GM12891 (cell line): Measurements from ENCODE around the gene FGF11.

Experiments used
- POLR2A ChIP-seq: IDR thresholded peaks from 2 replicates; pipeline ENCODE4 v1.6.1; 2011; ENCODE audit warnings: low read depth, low read length, control low read depth
- POLR2AphosphoS5 ChIP-seq: IDR thresholded peaks from 2 replicates; pipeline ENCODE4 v1.6.1; 2011; ENCODE audit warnings: low read depth, low read length, control low read depth
- POU2F2 ChIP-seq: IDR thresholded peaks from 2 replicates; pipeline ENCODE4 v1.6.1; 2011; ENCODE audit warnings: low read depth, mild to moderate bottlenecking, control low read depth, low read length, moderate library complexity
- SPI1 ChIP-seq: IDR thresholded peaks from 2 replicates; pipeline ENCODE4 v1.6.1; 2011; ENCODE audit warnings: low read depth, low read length, control low read depth
- TAF1 ChIP-seq: IDR thresholded peaks from 2 replicates; pipeline ENCODE4 v1.6.1; 2011; ENCODE audit warnings: low read depth, low read length, control low read depth

- TF ChIP-seq POLR2A = no peak
- TF ChIP-seq POLR2AphosphoS5 = no peak
- TF ChIP-seq SPI1 = no peak
- TF ChIP-seq TAF1 = no peak
- TF ChIP-seq POU2F2 = no peak
These were observed 2.8 kb downstream of the FGF11 start for GRCh38 chr17:7442142-7442541.
